H9 (cell line): Measurements from ENCODE around the gene LRMDA. TPM values are rescaled to one million over a fixed set of nuclear protein-coding genes. Genes with fewer than 3 reads are reported as not detected.

Source experiments
- DNase-seq: peaks from one replicate; pipeline ENCODE4 v3.0.0-alpha.2; 2017
- H2AFZ ChIP-seq: one replicate; pipeline ENCODE4 v1.6.1; 2013; ENCODE audit warnings: mild to moderate bottlenecking, low read length, control low read depth, moderate library complexity
- H2AK5ac ChIP-seq: 2 replicates; pipeline ENCODE4 v1.6.1; 2013; ENCODE audit warnings: low read length, control low read depth, mixed read lengths; ENCODE audit not compliant: insufficient read length
- H2BK120ac ChIP-seq: one replicate; pipeline ENCODE4 v1.6.1; 2013; ENCODE audit warnings: low read depth, mild to moderate bottlenecking, low read length, control low read depth, inconsistent platforms; ENCODE audit not compliant: poor library complexity, severe bottlenecking
- H2BK12ac ChIP-seq: 2 replicates; pipeline ENCODE4 v1.6.1; 2013; ENCODE audit warnings: low read length, control low read depth, mixed read lengths, low read depth; ENCODE audit not compliant: insufficient read length
- H2BK15ac ChIP-seq: 2 replicates; pipeline ENCODE4 v1.6.1; 2013; ENCODE audit warnings: low read depth, low read length, control low read depth
- H2BK20ac ChIP-seq: one replicate; pipeline ENCODE4 v1.6.1; 2013; ENCODE audit warnings: low read depth, mild to moderate bottlenecking, low read length, control low read depth, inconsistent platforms; ENCODE audit not compliant: poor library complexity, severe bottlenecking
- H2BK5ac ChIP-seq: 2 replicates; pipeline ENCODE4 v1.6.1; 2013; ENCODE audit warnings: low read length, control low read depth, mixed read lengths; ENCODE audit not compliant: insufficient read length
- H3K14ac ChIP-seq: 2 replicates; pipeline ENCODE4 v1.6.1; 2013; ENCODE audit warnings: low read length, control low read depth; ENCODE audit not compliant: insufficient read depth
- H3K18ac ChIP-seq: 2 replicates; pipeline ENCODE4 v1.6.1; 2013; ENCODE audit warnings: low read depth, mild to moderate bottlenecking, mixed read lengths, low read length, control low read depth; ENCODE audit not compliant: insufficient read length
- H3K23ac ChIP-seq: 2 replicates; pipeline ENCODE4 v1.6.1; 2013; ENCODE audit warnings: low read length, control low read depth, mixed read lengths, low read depth; ENCODE audit not compliant: insufficient read length
- H3K23me2 ChIP-seq: 2 replicates; pipeline ENCODE4 v1.6.1; 2013; ENCODE audit warnings: low read depth, mild to moderate bottlenecking, mixed read lengths, low read length, control low read depth; ENCODE audit not compliant: insufficient read length, poor library complexity, severe bottlenecking
- H3K27ac ChIP-seq: 2 replicates; pipeline ENCODE4 v1.5.1; 2013; ENCODE audit warnings: low read length, control low read depth, mixed read lengths, low read depth; ENCODE audit not compliant: insufficient read length
- H3K27me3 ChIP-seq: 2 replicates; pipeline ENCODE4 v1.6.1; 2013; ENCODE audit warnings: low read length, control low read depth, inconsistent platforms; ENCODE audit not compliant: insufficient read depth
- H3K4ac ChIP-seq: 2 replicates; pipeline ENCODE4 v1.6.1; 2013; ENCODE audit warnings: low read depth, mild to moderate bottlenecking, control low read depth, inconsistent platforms, low read length, moderate library complexity
- H3K4me1 ChIP-seq: 2 replicates; pipeline ENCODE4 v1.6.1; 2013; ENCODE audit warnings: low read length, control low read depth, inconsistent platforms; ENCODE audit not compliant: insufficient read depth
- H3K4me2 ChIP-seq: 2 replicates; pipeline ENCODE4 v1.6.1; 2013; ENCODE audit warnings: low read length, control low read depth, mixed read lengths; ENCODE audit not compliant: insufficient read length, insufficient read depth
- H3K56ac ChIP-seq: 2 replicates; pipeline ENCODE4 v1.6.1; 2013; ENCODE audit warnings: low read depth, mild to moderate bottlenecking, mixed read lengths, low read length, control low read depth; ENCODE audit not compliant: insufficient read length
- H3K79me1 ChIP-seq: 2 replicates; pipeline ENCODE4 v1.6.1; 2013; ENCODE audit warnings: low read depth, mild to moderate bottlenecking, moderate library complexity, low read length, control low read depth, inconsistent platforms; ENCODE audit not compliant: insufficient read depth, poor library complexity, severe bottlenecking
- H3K79me2 ChIP-seq: 2 replicates; pipeline ENCODE4 v1.6.1; 2013; ENCODE audit warnings: low read length, control low read depth, inconsistent platforms; ENCODE audit not compliant: insufficient read depth
- H3K9ac ChIP-seq: 2 replicates; pipeline ENCODE4 v1.6.1; 2013; ENCODE audit warnings: low read length, control low read depth, mixed read lengths; ENCODE audit not compliant: insufficient read length; ENCODE audit errors: extremely low read depth
- H3K9me3 ChIP-seq: one replicate; pipeline ENCODE4 v1.6.1; 2013; ENCODE audit warnings: low read depth, low read length, inconsistent platforms; ENCODE audit not compliant: control insufficient read depth
- H3T11ph ChIP-seq: one replicate; pipeline ENCODE4 v1.6.1; 2013; ENCODE audit warnings: mild to moderate bottlenecking, low read length, control low read depth, inconsistent platforms
- H4K20me1 ChIP-seq: one replicate; pipeline ENCODE4 v1.6.1; 2013; ENCODE audit not compliant: control insufficient read depth, insufficient read length, insufficient read depth
- H4K5ac ChIP-seq: 2 replicates; pipeline ENCODE4 v1.6.1; 2013; ENCODE audit warnings: low read depth, mild to moderate bottlenecking, mixed read lengths, low read length, control low read depth; ENCODE audit not compliant: insufficient read length
- H4K8ac ChIP-seq: replicated peaks from 2 replicates; pipeline ENCODE4 v1.6.1; 2013; ENCODE audit warnings: low read length, control low read depth, mixed read lengths, low read depth; ENCODE audit not compliant: insufficient read length
- H4K91ac ChIP-seq: 2 replicates; pipeline ENCODE4 v1.6.1; 2013; ENCODE audit warnings: low read depth, mild to moderate bottlenecking, moderate library complexity, mixed read lengths, low read length, control low read depth; ENCODE audit not compliant: insufficient read length
- H3K27ac Mint-ChIP-seq, 3 experiments: 2 replicates in 2 of 3; 3 replicates in 1 of 3; pipeline ENCODE4 v1.8.0; 2020 to 2021; ENCODE audit warnings: mixed read lengths in 3 of 3, mild to moderate bottlenecking in 1 of 3, moderate library complexity in 1 of 3
- H3K27me3 Mint-ChIP-seq: 2 replicates; pipeline ENCODE4 v1.8.0; 2021; ENCODE audit warnings: low read depth, mild to moderate bottlenecking, moderate library complexity, mixed read lengths
- H3K36me3 Mint-ChIP-seq, 3 experiments: 2 replicates in 2 of 3; 3 replicates in 1 of 3; pipeline ENCODE4 v1.8.0; 2020 to 2021; ENCODE audit warnings: low read depth in 3 of 3, mixed read lengths in 3 of 3; ENCODE audit not compliant: insufficient read depth in 1 of 3
- H3K4me1 Mint-ChIP-seq, 2 experiments: 2 replicates each; pipeline ENCODE4 v1.8.0; 2020; ENCODE audit warnings: mixed read lengths in 2 of 2
- H3K4me3 Mint-ChIP-seq, 2 experiments: 2 replicates in 1 of 2; 3 replicates in 1 of 2; pipeline ENCODE4 v1.8.0; 2020 to 2021; ENCODE audit warnings: mild to moderate bottlenecking in 2 of 2, mixed read lengths in 2 of 2, moderate library complexity in 1 of 2
- H3K9me3 Mint-ChIP-seq, 2 experiments: 2 replicates in 1 of 2; 3 replicates in 1 of 2; pipeline ENCODE4 v1.8.0; 2020; ENCODE audit warnings: mild to moderate bottlenecking in 2 of 2, mixed read lengths in 2 of 2, moderate library complexity in 1 of 2
- WGBS: extraction: QIAGEN DNeasy Blood & Tissue Kit; methylation state at CpG from one replicate; pipeline ENCODE4 v1.1.7; 2013; ENCODE audit warnings: missing lambda C conversion rate, low lambda C conversion rate, mixed read lengths; ENCODE audit not compliant: insufficient read length; ENCODE audit errors: extremely low coverage; 5-methylcytosine and 5-hydroxymethylcytosine counted together
- total RNA-seq: library from RNA; stranded (reverse); gene quantifications from 2 replicates; pipeline ENCODE4 v1.2.1, GENCODE V29; 2021
- TF ChIP-seq, protein P1 (sequence below): fragments of 200-600 bp; sonication (generic); conservative IDR thresholded peaks from 3 replicates; pipeline ENCODE4 v1.8.0; 2021; ENCODE audit warnings: antibody characterized with exemption, mild to moderate bottlenecking

Gene LRMDA
- total RNA-seq, 1 experiment from 2014 or later = 1.8 TPM

GRCh38 chr10:76255241-76255640 is 823.8 kb downstream of the LRMDA start:
- peaks cover 5 to 10% of the 10 kb centered on the region in 2 experiments; a peak in 3 of 5 replicates for H3K9me3 Mint-ChIP-seq
- Histone ChIP-seq H3K9me3 (no peaks in the 10 kb centered on the region), H3K23ac (no peak overlapping the region), H3K79me2 (no peaks in the 10 kb centered on the region), H4K8ac (no peak overlapping the region), H4K5ac (no peak overlapping the region), H4K91ac (no peak overlapping the region), H4K20me1 (no peaks in the 10 kb centered on the region), H3K27me3 (no peaks in the 10 kb centered on the region), H3K18ac (no peak overlapping the region), H3K14ac (no peak overlapping the region), H2BK120ac (no peak overlapping the region), H2BK20ac (no peak overlapping the region), H2AK5ac (no peak overlapping the region), H3K56ac (no peak overlapping the region), H3K79me1 (no peaks in the 10 kb centered on the region), H2BK12ac (no peak overlapping the region), H2BK15ac (no peak overlapping the region), H2BK5ac (no peak overlapping the region), H3T11ph (no peak overlapping the region), H3K4me2 (no peak overlapping the region), H3K23me2 (no peaks in the 10 kb centered on the region), H3K4me1 (no peaks in the 10 kb centered on the region), H3K27ac (no peak overlapping the region), H3K4ac (no peak overlapping the region), H2AFZ (no peak overlapping the region), H3K9ac (no peak overlapping the region)
- TF ChIP-seq, protein P1, sequence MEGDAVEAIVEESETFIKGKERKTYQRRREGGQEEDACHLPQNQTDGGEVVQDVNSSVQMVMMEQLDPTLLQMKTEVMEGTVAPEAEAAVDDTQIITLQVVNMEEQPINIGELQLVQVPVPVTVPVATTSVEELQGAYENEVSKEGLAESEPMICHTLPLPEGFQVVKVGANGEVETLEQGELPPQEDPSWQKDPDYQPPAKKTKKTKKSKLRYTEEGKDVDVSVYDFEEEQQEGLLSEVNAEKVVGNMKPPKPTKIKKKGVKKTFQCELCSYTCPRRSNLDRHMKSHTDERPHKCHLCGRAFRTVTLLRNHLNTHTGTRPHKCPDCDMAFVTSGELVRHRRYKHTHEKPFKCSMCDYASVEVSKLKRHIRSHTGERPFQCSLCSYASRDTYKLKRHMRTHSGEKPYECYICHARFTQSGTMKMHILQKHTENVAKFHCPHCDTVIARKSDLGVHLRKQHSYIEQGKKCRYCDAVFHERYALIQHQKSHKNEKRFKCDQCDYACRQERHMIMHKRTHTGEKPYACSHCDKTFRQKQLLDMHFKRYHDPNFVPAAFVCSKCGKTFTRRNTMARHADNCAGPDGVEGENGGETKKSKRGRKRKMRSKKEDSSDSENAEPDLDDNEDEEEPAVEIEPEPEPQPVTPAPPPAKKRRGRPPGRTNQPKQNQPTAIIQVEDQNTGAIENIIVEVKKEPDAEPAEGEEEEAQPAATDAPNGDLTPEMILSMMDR = no peak
- H3K4me3 Mint-ChIP-seq = no peak overlapping the region
- no peak overlapping the region for H3K27ac Mint-ChIP-seq
- DNase-seq = no peak
- no CpG with 5 or more reads among the region's 1 CpG for WGBS
- H3K36me3 Mint-ChIP-seq = peaks cover 0 to 5% (median 0%) of the 10 kb centered on the region in 3 experiments; a peak in 3 of 7 replicates
- no peaks in the 10 kb centered on the region for H3K4me1 Mint-ChIP-seq
- peaks cover 6% of the 10 kb centered on the region for H3K27me3 Mint-ChIP-seq
